ENCODE measurements around the gene SLC7A7. TPM values are rescaled to one million over a fixed set of nuclear protein-coding genes. Genes with fewer than 3 reads are reported as not detected.

The SLC7A7 gene
- total and polyA plus RNA-seq, 8 donors = 9.6 to 67.6 (median 10.3) TPM

GRCh38 chr14:22843123-22843925, 28.1 kb upstream of the SLC7A7 start:
- Histone ChIP-seq H3K4me1 (peaks cover 8 to 56% of the 10 kb centered on the region in 2 donors), H3K4me3 (no peak overlapping the region), H3K9me3 (no peaks in the 10 kb centered on the region), H3K36me3 (peaks cover 0 to 63% of the 10 kb centered on the region in 2 donors), H3K27ac (no peak overlapping the region), H3K27me3 (no peaks in the 10 kb centered on the region)
- intact Hi-C loops (cut with DNase I) = no loop called here
- DNase-seq (no peak), ATAC-seq (no peak)
- TF ChIP-seq CTCF (IDR thresholded peaks at IDR 0.05) = no peak

- Histone ChIP-seq H3K27ac (no peak overlapping the region), H3K27me3 (peaks cover 0 to 5% of the 10 kb centered on the region in 2 donors)
- no peak for ATAC-seq
These were observed 27.2 kb upstream of the SLC7A7 start for GRCh38 chr14:22842211-22843122.

GRCh38 chr14:22841769-22842168, 26.5 kb upstream of the SLC7A7 start:
- TF ChIP-seq CTCF (IDR thresholded peaks at IDR 0.05) = no peak
- Histone ChIP-seq H3K4me1 (peaks cover 0 to 48% of the 10 kb centered on the region in 2 donors), H3K27ac (no peak overlapping the region), H3K9me3 (no peaks in the 10 kb centered on the region), H3K4me3 (no peak overlapping the region), H3K36me3 (peaks cover 0 to 60% of the 10 kb centered on the region in 2 donors), H3K27me3 (peaks cover 0 to 12% of the 10 kb centered on the region in 2 donors)
- DNase-seq = no peak
- intact Hi-C loops (cut with DNase I) = no loop called here
- ATAC-seq = no peak

More at GRCh38 chr14:22842211-22843122, 27.2 kb upstream of the SLC7A7 start:
- TF ChIP-seq CTCF (IDR thresholded peaks at IDR 0.05) = no peak
- intact Hi-C loops (cut with DNase I) = no loop called here
- Histone ChIP-seq H3K9me3 (no peaks in the 10 kb centered on the region), H3K4me1 (peaks cover 1 to 54% of the 10 kb centered on the region in 2 donors), H3K4me3 (no peak overlapping the region), H3K36me3 (peaks cover 0 to 63% of the 10 kb centered on the region in 2 donors)
- DNase-seq = no peak

- peaks cover 0 to 55% of the 10 kb centered on the region in 2 donors for H3K36me3 ChIP-seq
- DNase-seq (no peak), ATAC-seq (no peak)
- no peaks in the 10 kb centered on the region for H3K9me3 ChIP-seq
- intact Hi-C loops (cut with DNase I) = no loop called here
- no peak for TF ChIP-seq CTCF (IDR thresholded peaks at IDR 0.05)
- no peak overlapping the region for H3K27ac ChIP-seq
- H3K4me1 ChIP-seq = peaks cover 0 to 48% of the 10 kb centered on the region in 2 donors
- no peak overlapping the region for H3K4me3 ChIP-seq
- peaks cover 0 to 17% of the 10 kb centered on the region in 2 donors for H3K27me3 ChIP-seq
These were observed 26.1 kb upstream of the SLC7A7 start for GRCh38 chr14:22841311-22841710.

Data from left lung (tissue), 10 donors.